Keratinocyte (primary cell): ENCODE results near the gene AP5B1. TPM values are rescaled to one million over a fixed set of nuclear protein-coding genes. Genes with fewer than 3 reads are reported as not detected.

ENCODE experiments used
- DNase-seq: peaks from one replicate; pipeline ENCODE4 v3.0.0-alpha.2; 2011; ENCODE audit warnings: low read depth, missing footprints, low spot score
- FAIRE-seq: peaks from 2 replicates; lab custom pipeline; 2011; peaks lifted over from hg19 to GRCh38; lab: Jason Lieb, UNC
- H2AFZ ChIP-seq: 2 replicates; pipeline ENCODE4 v1.6.0; 2012; ENCODE audit warnings: low read length, control low read depth, inconsistent platforms; ENCODE audit not compliant: control insufficient read depth
- H3K27ac ChIP-seq: 2 replicates; pipeline ENCODE4 v1.5.1; 2011; ENCODE audit warnings: low read length; ENCODE audit not compliant: control insufficient read depth, insufficient read depth
- H3K27me3 ChIP-seq: 3 replicates; pipeline ENCODE4 v1.6.0; 2011; ENCODE audit warnings: low read length; ENCODE audit not compliant: control insufficient read depth, insufficient read depth; ENCODE audit errors: extremely low read depth
- H3K36me3 ChIP-seq, 2 experiments: 2 replicates in 1 of 2; 3 replicates in 1 of 2; pipeline ENCODE4 v1.5.1; 2011; ENCODE audit warnings: low read length in 2 of 2, mild to moderate bottlenecking in 1 of 2; ENCODE audit not compliant: control insufficient read depth in 2 of 2, insufficient read depth in 2 of 2; ENCODE audit errors: extremely low read depth in 1 of 2
- H3K4me1 ChIP-seq: 3 replicates; pipeline ENCODE4 v1.5.1; 2011; ENCODE audit warnings: low read length; ENCODE audit not compliant: control insufficient read depth, insufficient read depth; ENCODE audit errors: extremely low read depth
- H3K4me2 ChIP-seq: 3 replicates; pipeline ENCODE4 v1.6.0; 2011; ENCODE audit warnings: low read depth, low read length; ENCODE audit not compliant: control insufficient read depth, insufficient read depth; ENCODE audit errors: extremely low read depth
- H3K4me3 ChIP-seq, 3 experiments: fragments of 200-600 bp in 1 of 3; sonication (generic) in 1 of 3; 2 replicates in 2 of 3; 3 replicates in 1 of 3; pipeline ENCODE4 v1.5.1; 2011 to 2016; ENCODE audit warnings: low read length in 3 of 3, mild to moderate bottlenecking in 3 of 3, control low read depth in 2 of 3, inconsistent platforms in 1 of 3, low read depth in 1 of 3, mixed read lengths in 1 of 3, mixed run types in 1 of 3, moderate library complexity in 1 of 3; ENCODE audit not compliant: control insufficient read depth in 2 of 3, insufficient read depth in 2 of 3; ENCODE audit errors: extremely low read depth in 1 of 3
- H3K79me2 ChIP-seq: 2 replicates; pipeline ENCODE4 v1.6.0; 2012; ENCODE audit warnings: low read length; ENCODE audit not compliant: control insufficient read depth, insufficient read depth
- H3K9ac ChIP-seq: 3 replicates; pipeline ENCODE4 v1.6.0; 2011; ENCODE audit warnings: low read length; ENCODE audit not compliant: control insufficient read depth, insufficient read depth; ENCODE audit errors: extremely low read depth
- H3K9me1 ChIP-seq: 3 replicates; pipeline ENCODE4 v1.6.0; 2011; ENCODE audit warnings: low read length; ENCODE audit not compliant: control insufficient read depth, insufficient read depth; ENCODE audit errors: extremely low read depth
- H3K9me3 ChIP-seq: 2 replicates; pipeline ENCODE4 v1.5.1; 2012; ENCODE audit warnings: low read depth, low read length; ENCODE audit not compliant: control insufficient read depth
- H4K20me1 ChIP-seq: 3 replicates; pipeline ENCODE4 v1.6.0; 2011; ENCODE audit warnings: low read length; ENCODE audit not compliant: control insufficient read depth, insufficient read depth; ENCODE audit errors: extremely low read depth
- CTCF ChIP-seq, 3 experiments: IDR thresholded peaks in 1 of 3; conservative IDR thresholded peaks in 1 of 3; optimal IDR thresholded peaks in 1 of 3; 2 replicates in 2 of 3; 3 replicates in 1 of 3; pipeline versions ENCODE3 to v1.5.1; 2011; ENCODE audit warnings: low read length in 3 of 3, mild to moderate bottlenecking in 3 of 3, moderate library complexity in 2 of 3, control low read depth in 1 of 3, inconsistent platforms in 1 of 3; ENCODE audit not compliant: insufficient read depth in 2 of 3; ENCODE audit errors: extremely low read depth in 1 of 3
- EZH2 ChIP-seq: IDR thresholded peaks from one replicate; pipeline ENCODE4 v1.6.1; 2012; ENCODE audit warnings: inconsistent platforms, mild to moderate bottlenecking, low read length, moderate library complexity
- dilution Hi-C: fragments of 300-500 bp; cut with MboI; formaldehyde crosslinking; loops from one replicate; pipeline ENCODE4 v1.7.0; 2020; ENCODE audit warnings: low sequenced_read_pairs; ENCODE audit not compliant: extremely low pct_ligation_motif_present
- polyA plus RNA-seq, 5 experiments: library from polyadenylated mRNA; depleted of rRNA in 3 of 5; stranded (reverse) in 3 of 5; stranded (forward) in 1 of 5; unstranded in 1 of 5; fragments of >200 nt; gene quantifications; 1 replicate in 1 of 5; 2 replicates in 3 of 5; 3 replicates in 1 of 5; pipeline versions ENCODE4 v1.2.1 to v1.2.3, GENCODE V29; 2011 to 2012; ENCODE audit warnings: missing spikeins in 2 of 5, low read depth in 1 of 5, low replicate concordance in 1 of 5

The AP5B1 gene
- polyA plus RNA-seq, 1 donor (not counting 4 experiments of a cell fraction or from before 2014, with no cell fraction given) = 3.1 TPM

- Histone ChIP-seq H3K4me1 (peaks cover 36% of the 10 kb centered on the region), H3K9me1 (no peaks in the 10 kb centered on the region), H3K9me3 (no peaks in the 10 kb centered on the region), H3K36me3 (peaks cover 2 to 3% of the 10 kb centered on the region in 2 experiments), H3K27ac (peak overlapping the region; percentile 33), H3K27me3 (peaks cover 18% of the 10 kb centered on the region), H4K20me1 (no peaks in the 10 kb centered on the region), H2AFZ (no peak overlapping the region), H3K4me3 (no peak overlapping the region), H3K9ac (no peak overlapping the region), H3K4me2 (peak overlapping the region; percentile 59), H3K79me2 (no peaks in the 10 kb centered on the region)
- dilution Hi-C loops = no loop called here
- DNase-seq = no peak
- TF ChIP-seq CTCF (optimal IDR thresholded peaks at IDR 0.05 in 1 of 3, IDR thresholded peaks at IDR 0.05 in 1 of 3, conservative IDR thresholded peaks at IDR 0.05 in 1 of 3; ENCODE audit: extremely low read depth in 1 of 3, insufficient read depth in 2 of 3, low read length in 3 of 3) = no peak
- no peak for TF ChIP-seq EZH2
- FAIRE-seq = no peak
Observed at GRCh38 chr11:65792456-65792855, 11.7 kb upstream of the AP5B1 start.

- H3K27ac ChIP-seq = no peak overlapping the region
- FAIRE-seq (peak; percentile 55), DNase-seq (no peak)
- H3K4me2 ChIP-seq = peak overlapping the region; percentile 19
- H2AFZ ChIP-seq = no peak overlapping the region
- no peak overlapping the region for H3K4me3 ChIP-seq
- no peak overlapping the region for H3K9ac ChIP-seq
- peaks cover 2 to 3% of the 10 kb centered on the region in 2 experiments for H3K36me3 ChIP-seq
- H3K27me3 ChIP-seq = peaks cover 18% of the 10 kb centered on the region
- TF ChIP-seq CTCF (optimal IDR thresholded peaks at IDR 0.05 in 1 of 3, IDR thresholded peaks at IDR 0.05 in 1 of 3, conservative IDR thresholded peaks at IDR 0.05 in 1 of 3; ENCODE audit: extremely low read depth in 1 of 3, insufficient read depth in 2 of 3, low read length in 3 of 3) = no peak
- no peak for TF ChIP-seq EZH2
- dilution Hi-C loops = no loop called here
- H3K9me3 ChIP-seq = no peaks in the 10 kb centered on the region
- no peaks in the 10 kb centered on the region for H3K79me2 ChIP-seq
- no peaks in the 10 kb centered on the region for H3K9me1 ChIP-seq
- no peaks in the 10 kb centered on the region for H4K20me1 ChIP-seq
- peaks cover 36% of the 10 kb centered on the region for H3K4me1 ChIP-seq
Observed at GRCh38 chr11:65791719-65792213, 11.0 kb upstream of the AP5B1 start.
